ENCODE measurements around the gene KCNA10.
"Not testable (repeated sequence)": the region's sequence is repeated elsewhere in the genome, so short reads cannot be mapped to it uniquely, and the experiment has no call there.

KCNA10 gene

GRCh38 chr1:110522560-110522959 lies 3.6 kb upstream of the KCNA10 start:
- TF ChIP-seq, protein P1, sequence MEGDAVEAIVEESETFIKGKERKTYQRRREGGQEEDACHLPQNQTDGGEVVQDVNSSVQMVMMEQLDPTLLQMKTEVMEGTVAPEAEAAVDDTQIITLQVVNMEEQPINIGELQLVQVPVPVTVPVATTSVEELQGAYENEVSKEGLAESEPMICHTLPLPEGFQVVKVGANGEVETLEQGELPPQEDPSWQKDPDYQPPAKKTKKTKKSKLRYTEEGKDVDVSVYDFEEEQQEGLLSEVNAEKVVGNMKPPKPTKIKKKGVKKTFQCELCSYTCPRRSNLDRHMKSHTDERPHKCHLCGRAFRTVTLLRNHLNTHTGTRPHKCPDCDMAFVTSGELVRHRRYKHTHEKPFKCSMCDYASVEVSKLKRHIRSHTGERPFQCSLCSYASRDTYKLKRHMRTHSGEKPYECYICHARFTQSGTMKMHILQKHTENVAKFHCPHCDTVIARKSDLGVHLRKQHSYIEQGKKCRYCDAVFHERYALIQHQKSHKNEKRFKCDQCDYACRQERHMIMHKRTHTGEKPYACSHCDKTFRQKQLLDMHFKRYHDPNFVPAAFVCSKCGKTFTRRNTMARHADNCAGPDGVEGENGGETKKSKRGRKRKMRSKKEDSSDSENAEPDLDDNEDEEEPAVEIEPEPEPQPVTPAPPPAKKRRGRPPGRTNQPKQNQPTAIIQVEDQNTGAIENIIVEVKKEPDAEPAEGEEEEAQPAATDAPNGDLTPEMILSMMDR (IDR thresholded peaks at IDR 0.05; ENCODE audit: low read depth, low read length): no peak
- TF ChIP-seq POLR2A (IDR thresholded peaks at IDR 0.05; ENCODE audit: extremely low read depth, insufficient read length): no peak
- no peak for DNase-seq (ENCODE audit: low read depth)
- H3K4me3 ChIP-seq (ENCODE audit: low read depth, low read length): no peak overlapping the region

- TF ChIP-seq, protein P1 (IDR thresholded peaks at IDR 0.05; ENCODE audit: low read depth, low read length): no peak
- no peak for TF ChIP-seq MAX (IDR thresholded peaks at IDR 0.05; ENCODE audit: low read depth, low read length)
- no peak for TF ChIP-seq POLR2A (IDR thresholded peaks at IDR 0.05; ENCODE audit: extremely low read depth, insufficient read length)
- no peak for TF ChIP-seq MYC (IDR thresholded peaks at IDR 0.05; ENCODE audit: low read depth, low read length)
- no peak overlapping the region for H3K4me3 ChIP-seq (ENCODE audit: low read depth, low read length)
- DNase-seq (ENCODE audit: low read depth): no peak
Measured at GRCh38 chr1:110520827-110521226, 1.9 kb upstream of the KCNA10 start.

DNA sequence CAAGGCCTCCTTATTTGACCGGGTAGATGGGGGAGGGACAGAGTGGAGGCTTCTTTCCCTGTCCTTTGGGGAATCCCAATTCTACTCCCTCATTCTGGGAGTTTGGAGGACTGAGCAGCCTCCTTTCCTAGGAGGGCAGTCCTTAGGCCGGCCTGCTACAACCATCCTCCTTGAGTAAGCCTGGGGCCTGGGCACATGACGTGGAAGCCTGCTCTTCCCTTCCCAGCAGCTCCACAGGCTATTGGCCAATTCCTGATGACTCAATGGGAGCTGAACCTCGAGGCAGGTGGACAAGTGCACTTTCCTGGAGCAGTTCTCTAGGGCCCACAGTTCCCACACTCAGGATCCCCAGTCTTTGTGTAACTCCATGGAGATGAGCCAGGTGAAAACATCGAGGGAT lies 3.1 kb downstream of the KCNA10 start:
- DNase-seq (ENCODE audit: low read depth): no peak
- H3K4me3 ChIP-seq (ENCODE audit: low read depth, low read length): no peak overlapping the region
- no peak for TF ChIP-seq POLR2A (IDR thresholded peaks at IDR 0.05; ENCODE audit: extremely low read depth, insufficient read length)
- TF ChIP-seq, protein P1 (IDR thresholded peaks at IDR 0.05; ENCODE audit: low read depth, low read length): no peak
- no peak for TF ChIP-seq MAX (IDR thresholded peaks at IDR 0.05; ENCODE audit: low read depth, low read length)
- no peak for TF ChIP-seq MYC (IDR thresholded peaks at IDR 0.05; ENCODE audit: low read depth, low read length)

DNA sequence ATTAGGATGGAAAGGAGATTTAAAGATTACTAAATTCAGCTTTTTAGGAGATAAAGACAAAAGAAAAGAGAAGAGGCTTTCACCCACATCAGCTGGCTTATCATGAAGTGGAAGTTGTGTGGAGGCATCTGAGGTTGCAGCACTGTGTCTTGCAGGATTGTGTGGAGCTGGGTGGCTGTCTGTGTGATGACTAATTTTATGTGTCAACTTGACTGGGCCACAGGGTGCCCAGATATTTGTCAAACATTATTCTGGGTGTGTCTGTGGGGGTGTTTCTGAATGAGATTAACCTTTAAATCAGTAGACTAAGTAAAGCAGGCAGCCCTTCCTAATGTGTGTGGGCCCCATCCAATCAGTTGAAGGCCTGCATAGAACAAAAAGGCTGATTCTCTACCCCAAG lies 3.9 kb downstream of the KCNA10 start:
- no peak overlapping the region for H3K4me3 ChIP-seq (ENCODE audit: low read depth, low read length)
- DNase-seq (ENCODE audit: low read depth): no peak
- TF ChIP-seq MAX (IDR thresholded peaks at IDR 0.05; ENCODE audit: low read depth, low read length) (no peak), MYC (IDR thresholded peaks at IDR 0.05; ENCODE audit: low read depth, low read length) (no peak), POLR2A (IDR thresholded peaks at IDR 0.05; ENCODE audit: extremely low read depth, insufficient read length) (no peak)
- TF ChIP-seq, protein P1 (IDR thresholded peaks at IDR 0.05; ENCODE audit: low read depth, low read length): no peak

DNA sequence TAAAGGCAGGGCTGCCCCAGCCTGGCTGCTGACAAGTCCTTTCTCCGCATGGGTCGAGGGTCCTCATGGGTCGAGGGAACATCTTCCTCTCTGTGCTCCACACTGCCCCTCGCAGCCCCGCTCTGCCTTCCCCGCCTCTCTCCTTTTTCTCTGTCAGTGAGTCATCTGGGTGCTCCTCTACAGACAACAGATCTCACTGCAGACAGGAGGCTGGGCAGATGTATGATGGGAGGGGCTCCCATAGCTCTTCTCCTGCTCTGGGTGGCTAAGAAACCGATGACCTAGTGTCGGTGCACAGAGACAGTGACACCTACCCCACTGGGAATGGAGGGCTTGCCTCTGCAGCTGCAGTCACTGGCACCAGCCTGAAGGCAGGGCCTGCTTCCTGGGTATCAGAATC lies 5.5 kb downstream of the KCNA10 start:
- TF ChIP-seq POLR2A (IDR thresholded peaks at IDR 0.05; ENCODE audit: extremely low read depth, insufficient read length): no peak
- TF ChIP-seq MAX (IDR thresholded peaks at IDR 0.05; ENCODE audit: low read depth, low read length): no peak
- TF ChIP-seq MYC (IDR thresholded peaks at IDR 0.05; ENCODE audit: low read depth, low read length): no peak
- TF ChIP-seq, protein P1 (IDR thresholded peaks at IDR 0.05; ENCODE audit: low read depth, low read length): no peak
- no peak overlapping the region for H3K4me3 ChIP-seq (ENCODE audit: low read depth, low read length)
- DNase-seq (ENCODE audit: low read depth): no peak

DNA sequence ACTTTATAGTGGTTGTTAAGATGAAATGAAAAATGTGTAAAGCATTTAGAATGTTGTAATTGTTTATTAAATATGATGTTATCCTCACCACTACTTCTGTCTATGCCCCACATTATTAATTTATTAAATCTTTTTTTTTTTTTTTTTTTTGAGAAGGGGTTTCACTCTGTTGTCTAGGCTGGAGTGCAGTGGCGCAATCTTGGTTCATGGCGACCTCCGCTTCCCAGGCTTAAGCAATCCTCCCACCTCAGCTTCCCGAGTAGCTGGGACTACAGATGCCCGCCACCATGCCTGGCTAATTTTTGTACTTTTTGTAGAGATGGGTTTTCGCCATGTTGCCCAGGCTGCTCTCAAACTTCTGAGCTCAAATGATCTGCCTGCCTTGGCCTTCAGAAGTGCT lies 7.5 kb downstream of the KCNA10 start:
- no peak for DNase-seq (ENCODE audit: low read depth)
- no peak overlapping the region for H3K4me3 ChIP-seq (ENCODE audit: low read depth, low read length)
- TF ChIP-seq MAX (IDR thresholded peaks at IDR 0.05; ENCODE audit: low read depth, low read length): no peak
- TF ChIP-seq, protein P1 (IDR thresholded peaks at IDR 0.05; ENCODE audit: low read depth, low read length): no peak
- no peak for TF ChIP-seq POLR2A (IDR thresholded peaks at IDR 0.05; ENCODE audit: extremely low read depth, insufficient read length)
- TF ChIP-seq MYC (IDR thresholded peaks at IDR 0.05; ENCODE audit: low read depth, low read length): no peak

GRCh38 chr1:110510921-110511320 lies 8.1 kb downstream of the KCNA10 start:
- not testable (repeated sequence) for H3K4me3 ChIP-seq (ENCODE audit: low read depth, low read length); DNase-seq (ENCODE audit: low read depth)
